ENCODE data around the gene AGRN. TPM values are rescaled to one million over a fixed set of nuclear protein-coding genes. Genes with fewer than 3 reads are reported as not detected.
A peak's percentile ranks its signal among the peaks of the same experiment; 100 is the strongest.

Gene AGRN
- 10 to 100 TPM in 3 of 4 donors, 1 to 10 TPM in 1; 8.2 to 86.9 (median 26.2) TPM for total RNA-seq

DNA sequence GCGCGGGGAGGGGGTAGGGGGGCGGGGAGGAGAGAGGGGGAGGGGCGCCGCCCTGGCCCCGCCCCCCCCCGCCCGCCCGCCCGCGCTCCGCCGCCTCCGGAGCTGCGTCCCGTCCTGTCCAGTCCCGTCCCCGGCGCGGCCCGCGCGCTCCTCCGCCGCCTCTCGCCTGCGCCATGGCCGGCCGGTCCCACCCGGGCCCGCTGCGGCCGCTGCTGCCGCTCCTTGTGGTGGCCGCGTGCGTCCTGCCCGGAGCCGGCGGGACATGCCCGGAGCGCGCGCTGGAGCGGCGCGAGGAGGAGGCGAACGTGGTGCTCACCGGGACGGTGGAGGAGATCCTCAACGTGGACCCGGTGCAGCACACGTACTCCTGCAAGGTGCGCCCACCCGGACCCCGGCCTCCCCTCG, at the start of gene AGRN:
Gene AGRN, plus strand, starts transcription at position 121 of the 405 bp plus-strand sequence. Its CDS starts 53 bp downstream, at position 174.
- no peaks in the 10 kb centered on the region for H3K36me3 ChIP-seq
- H3K4me3 ChIP-seq = peak within 1 kb of the TSS; percentile 57 to 97
- intact Hi-C loops (cut with DNase I; ENCODE audit: low total_unique reads) = no loop called here
- TF ChIP-seq CTCF (IDR thresholded peaks at IDR 0.05) = peak in 1 of 4 experiments; percentile 23
- TF ChIP-seq POLR2A (IDR thresholded peaks at IDR 0.05) = peak in 1 of 2 donors; percentile 45
- no peaks in the 10 kb centered on the region for H3K9me3 ChIP-seq
- no peaks in the 10 kb centered on the region for H3K27me3 ChIP-seq
- peak within 1 kb of the TSS; percentile 95 to 96 for H3K27ac ChIP-seq
- DNase-seq = peak in 1 of 2 donors; percentile 56
- peaks cover 0 to 16% of the 10 kb centered on the region in 2 donors for H3K4me1 ChIP-seq

DNA sequence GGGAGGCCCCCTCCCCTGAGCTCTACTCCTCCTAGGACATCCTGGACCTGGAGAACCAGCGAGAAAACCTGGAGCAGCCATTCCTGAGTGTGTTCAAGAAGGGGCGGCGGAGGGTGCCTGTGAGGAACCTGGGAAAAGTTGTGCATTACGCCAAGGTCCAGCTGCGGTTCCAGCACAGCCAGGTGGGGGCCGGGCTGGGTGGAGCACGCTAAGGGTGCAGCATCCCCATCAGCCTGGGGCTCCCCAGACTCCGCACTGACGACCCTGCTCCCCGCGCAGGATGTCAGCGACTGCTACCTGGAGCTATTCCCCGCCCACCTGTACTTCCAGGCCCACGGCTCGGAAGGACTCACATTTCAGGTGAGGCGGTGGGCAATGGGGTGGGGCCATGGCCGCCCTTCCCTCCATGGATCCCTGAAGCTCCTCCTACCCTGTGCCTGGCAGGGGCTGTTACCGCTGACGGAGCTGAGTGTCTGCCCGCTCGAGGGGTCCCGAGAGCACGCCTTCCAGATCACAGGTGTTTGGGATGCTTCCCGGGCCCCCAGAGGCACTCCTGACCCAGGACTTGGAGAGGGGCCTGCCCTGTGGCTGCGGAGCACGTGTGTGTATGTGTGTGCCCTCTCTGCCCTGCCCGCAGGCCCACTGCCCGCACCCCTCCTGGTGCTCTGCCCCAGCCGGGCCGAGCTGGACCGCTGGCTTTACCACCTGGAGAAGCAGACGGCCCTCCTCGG, 49.5 kb upstream of the AGRN start:
- Histone ChIP-seq H3K27me3 (peaks cover 10 to 19% of the 10 kb centered on the region in 2 donors), H3K4me1 (peaks cover 0 to 7% of the 10 kb centered on the region in 2 donors), H3K9me3 (no peaks in the 10 kb centered on the region), H3K27ac (no peak overlapping the region), H3K4me3 (no peak overlapping the region), H3K36me3 (no peaks in the 10 kb centered on the region)
- TF ChIP-seq CTCF (IDR thresholded peaks at IDR 0.05) = no peak
- no peak for TF ChIP-seq POLR2A (IDR thresholded peaks at IDR 0.05)
- intact Hi-C loops (cut with DNase I; ENCODE audit: low total_unique reads) = loop anchor here (10.0 kb wide), 2 partner anchors 66 to 264 kb away; partner anchors contain the start of genes B3GALT6 and SDF4
- no peak for DNase-seq

GRCh38 chr1:970973-971730, 48.8 kb upstream of the AGRN start:
- intact Hi-C loops (cut with DNase I; ENCODE audit: low total_unique reads) = loop anchor here (10.0 kb wide), 2 partner anchors 66 to 264 kb away; partner anchors contain the start of genes B3GALT6 and SDF4
- Histone ChIP-seq H3K4me3 (no peak overlapping the region), H3K27me3 (peaks cover 11 to 19% of the 10 kb centered on the region in 2 donors), H3K9me3 (no peaks in the 10 kb centered on the region), H3K36me3 (no peaks in the 10 kb centered on the region), H3K4me1 (peaks cover 0 to 7% of the 10 kb centered on the region in 2 donors), H3K27ac (no peak overlapping the region)
- DNase-seq = no peak
- TF ChIP-seq CTCF (IDR thresholded peaks at IDR 0.05) (no peak), POLR2A (IDR thresholded peaks at IDR 0.05) (no peak)

DNA sequence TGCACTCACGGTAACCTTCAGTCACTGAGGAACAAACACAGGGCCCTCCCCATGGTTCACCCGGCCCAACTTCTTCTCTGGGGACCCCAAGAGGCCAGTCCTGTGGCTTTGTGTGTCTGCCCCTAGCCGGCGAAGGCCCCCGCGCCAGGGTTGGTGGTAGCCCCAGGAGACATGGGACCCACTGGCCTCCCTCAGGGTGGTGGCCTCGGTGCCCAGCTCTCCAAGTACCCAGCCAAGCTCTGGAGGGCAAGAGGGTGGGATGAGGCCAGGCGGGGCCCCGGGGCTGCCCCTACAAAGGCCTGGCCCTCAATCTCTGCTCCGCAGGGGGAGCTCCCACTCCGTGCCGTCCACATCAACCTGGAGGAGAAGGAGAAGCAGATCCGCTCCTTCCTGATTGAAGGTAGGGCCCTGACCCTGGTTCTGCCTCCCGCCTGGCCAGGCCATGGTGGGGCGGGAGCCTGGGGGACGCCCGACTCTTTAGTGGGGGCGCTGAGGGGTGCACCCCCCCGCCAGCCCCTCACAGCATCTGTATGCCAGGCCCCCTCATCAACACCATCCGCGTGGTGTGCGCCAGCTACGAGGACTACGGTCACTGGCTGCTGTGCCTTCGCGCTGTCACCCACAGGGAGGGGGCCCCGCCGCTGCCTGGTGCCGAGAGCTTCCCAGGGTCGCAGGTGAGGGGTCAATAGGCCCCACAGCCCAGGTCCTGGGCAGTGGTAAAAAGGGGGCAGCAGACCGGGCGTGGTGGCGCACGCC, 48.0 kb upstream of the AGRN start:
- intact Hi-C loops (cut with DNase I; ENCODE audit: low total_unique reads) = loop anchor here (10.0 kb wide), 2 partner anchors 67 to 263 kb away; partner anchors contain the start of genes B3GALT6 and SDF4
- no peak overlapping the region for H3K27ac ChIP-seq
- DNase-seq = no peak
- H3K27me3 ChIP-seq = peaks cover 14 to 19% of the 10 kb centered on the region in 2 donors
- TF ChIP-seq POLR2A (IDR thresholded peaks at IDR 0.05) (no peak), CTCF (IDR thresholded peaks at IDR 0.05) (no peak)
- peaks cover 0 to 7% of the 10 kb centered on the region in 2 donors for H3K4me1 ChIP-seq
- no peaks in the 10 kb centered on the region for H3K36me3 ChIP-seq
- no peaks in the 10 kb centered on the region for H3K9me3 ChIP-seq
- no peak overlapping the region for H3K4me3 ChIP-seq
